SK-N-SH treated with all-trans-retinoic acid at 6 μM for 48 hours (cell line): ENCODE data around the gene OXSR1.

Source experiments
- PATZ1 ChIP-seq: fragments of 250-450 bp; sonication (Bioruptor Pico); IDR thresholded peaks from 2 replicates; pipeline ENCODE4 v1.8.0; 2020; ENCODE audit warnings: mild to moderate bottlenecking, moderate library complexity, borderline replicate concordance
- TCF4 ChIP-seq: fragments of 250-450 bp; sonication (Bioruptor Pico); IDR thresholded peaks from 2 replicates; pipeline ENCODE4 v1.8.0; 2021; ENCODE audit warnings: mild to moderate bottlenecking, moderate library complexity, borderline replicate concordance
- TSHZ2 ChIP-seq: fragments of 250-450 bp; sonication (Bioruptor Pico); IDR thresholded peaks from 2 replicates; pipeline ENCODE4 v1.5.0; 2020; ENCODE audit warnings: mild to moderate bottlenecking, moderate library complexity
- ZC3H10 ChIP-seq: fragments of 250-450 bp; sonication (Bioruptor Pico); IDR thresholded peaks from 2 replicates; pipeline ENCODE4 v1.5.1; 2021; ENCODE audit warnings: mild to moderate bottlenecking, moderate library complexity
- ZFP30 ChIP-seq: fragments of 450-650 bp; formaldehyde crosslinking; IDR thresholded peaks from 2 replicates; pipeline ENCODE4 v1.5.0; 2022; ENCODE audit warnings: mild to moderate bottlenecking, moderate library complexity

DNA sequence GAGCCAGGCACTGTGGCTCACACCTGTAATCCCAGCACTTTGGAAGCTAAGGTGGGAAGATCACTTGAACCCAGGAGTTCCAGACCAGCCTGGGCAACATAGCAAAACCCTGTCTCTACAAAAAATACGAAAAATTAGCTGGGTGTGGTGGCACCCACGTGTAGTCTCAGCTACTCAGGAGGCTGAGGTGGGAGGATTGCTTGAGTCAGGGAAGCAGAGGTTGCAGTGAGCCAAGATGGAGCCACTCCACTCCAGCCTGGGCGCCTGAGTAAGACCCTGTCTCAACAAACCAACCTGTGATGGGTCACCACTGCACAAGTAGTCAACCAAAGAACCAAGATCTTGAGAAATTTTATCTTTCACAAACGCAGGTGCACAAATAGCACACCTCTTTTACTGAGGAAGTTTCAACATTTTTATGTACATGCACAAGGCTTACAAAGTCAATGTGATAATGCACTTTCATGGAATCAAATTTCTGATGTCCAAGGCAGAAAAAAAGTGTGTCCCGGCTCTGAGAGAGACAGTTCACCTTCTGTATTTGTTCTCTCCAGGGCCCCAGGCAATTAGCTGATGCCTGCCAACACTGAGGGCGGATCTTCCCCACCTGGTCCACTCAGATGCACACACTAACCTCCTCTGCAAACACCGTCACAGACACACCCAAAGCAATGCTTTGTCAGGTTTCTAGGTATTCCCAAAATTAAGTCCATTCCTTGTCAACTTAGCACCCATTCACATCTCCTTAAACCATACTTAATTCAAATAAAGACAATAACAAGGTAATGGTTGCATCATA is 40.8 kb upstream of the OXSR1 start:
- TF ChIP-seq PATZ1 (CRISPR knock-in tag) = no peak
- no peak for TF ChIP-seq ZFP30 (CRISPR knock-in tag)
- no peak for TF ChIP-seq TSHZ2 (CRISPR knock-in tag)
- no peak for TF ChIP-seq ZC3H10 (CRISPR knock-in tag)
- TF ChIP-seq TCF4 (CRISPR knock-in tag) = no peak
